Measurements from ENCODE around the gene TMEM266.

GRCh38 chr15:76127169-76127568 is 67.4 kb downstream of the TMEM266 start:
- TF ChIP-seq CTCF (IDR thresholded peaks at IDR 0.05) (no peak), POLR2A (IDR thresholded peaks at IDR 0.05) (no peak), POLR2AphosphoS5 (IDR thresholded peaks at IDR 0.05) (no peak)

Measured in stomach (tissue), 4 donors.